ENCODE measurements around the gene SMS.

DNA sequence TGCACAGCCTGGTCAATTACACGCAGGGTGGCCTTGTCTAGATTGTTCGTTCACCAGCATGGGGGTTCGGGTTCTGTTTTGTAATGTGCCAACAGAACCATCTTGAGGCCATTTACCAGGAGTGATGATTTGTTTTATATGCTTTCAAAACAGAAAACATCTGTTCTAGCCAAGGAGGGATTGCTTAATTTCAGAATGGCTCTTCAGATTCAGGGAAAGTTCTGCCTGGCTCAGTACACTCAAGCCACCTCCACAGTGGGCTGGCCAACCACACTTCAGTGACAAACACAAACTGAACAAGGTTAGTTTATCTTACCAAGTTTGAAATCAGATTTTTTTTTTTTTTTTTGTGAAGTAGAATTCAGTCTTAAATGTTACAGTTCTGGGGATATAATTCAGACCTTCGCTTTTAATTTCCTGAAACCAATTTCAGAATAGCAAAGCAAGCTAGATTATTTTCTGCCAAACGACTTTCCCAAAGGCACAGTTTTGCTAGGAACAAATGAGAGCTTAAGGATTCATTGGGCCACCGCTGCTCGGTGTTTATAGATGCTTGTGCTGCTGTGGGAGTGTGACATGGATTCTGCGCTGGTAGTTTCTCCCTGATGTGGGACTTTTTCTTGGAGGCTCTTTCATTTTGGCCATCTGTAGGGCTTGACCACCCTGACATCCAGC, 23.4 kb downstream of the SMS start:
- TF ChIP-seq, protein P1, sequence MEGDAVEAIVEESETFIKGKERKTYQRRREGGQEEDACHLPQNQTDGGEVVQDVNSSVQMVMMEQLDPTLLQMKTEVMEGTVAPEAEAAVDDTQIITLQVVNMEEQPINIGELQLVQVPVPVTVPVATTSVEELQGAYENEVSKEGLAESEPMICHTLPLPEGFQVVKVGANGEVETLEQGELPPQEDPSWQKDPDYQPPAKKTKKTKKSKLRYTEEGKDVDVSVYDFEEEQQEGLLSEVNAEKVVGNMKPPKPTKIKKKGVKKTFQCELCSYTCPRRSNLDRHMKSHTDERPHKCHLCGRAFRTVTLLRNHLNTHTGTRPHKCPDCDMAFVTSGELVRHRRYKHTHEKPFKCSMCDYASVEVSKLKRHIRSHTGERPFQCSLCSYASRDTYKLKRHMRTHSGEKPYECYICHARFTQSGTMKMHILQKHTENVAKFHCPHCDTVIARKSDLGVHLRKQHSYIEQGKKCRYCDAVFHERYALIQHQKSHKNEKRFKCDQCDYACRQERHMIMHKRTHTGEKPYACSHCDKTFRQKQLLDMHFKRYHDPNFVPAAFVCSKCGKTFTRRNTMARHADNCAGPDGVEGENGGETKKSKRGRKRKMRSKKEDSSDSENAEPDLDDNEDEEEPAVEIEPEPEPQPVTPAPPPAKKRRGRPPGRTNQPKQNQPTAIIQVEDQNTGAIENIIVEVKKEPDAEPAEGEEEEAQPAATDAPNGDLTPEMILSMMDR (IDR thresholded peaks at IDR 0.05 in 2 of 3, conservative IDR thresholded peaks at IDR 0.05 in 1 of 3; ENCODE audit: control insufficient read depth in 2 of 3, extremely low read depth in 1 of 3, insufficient read depth in 1 of 3, low read depth in 3 of 3, low read length in 3 of 3), result no peak
- TF ChIP-seq POLR2A (IDR thresholded peaks at IDR 0.05; ENCODE audit: low read depth, low read length) (no peak), SMAD5 (IDR thresholded peaks at IDR 0.05; ENCODE audit: low read depth) (no peak)
- TF ChIP-seq, protein P2, sequence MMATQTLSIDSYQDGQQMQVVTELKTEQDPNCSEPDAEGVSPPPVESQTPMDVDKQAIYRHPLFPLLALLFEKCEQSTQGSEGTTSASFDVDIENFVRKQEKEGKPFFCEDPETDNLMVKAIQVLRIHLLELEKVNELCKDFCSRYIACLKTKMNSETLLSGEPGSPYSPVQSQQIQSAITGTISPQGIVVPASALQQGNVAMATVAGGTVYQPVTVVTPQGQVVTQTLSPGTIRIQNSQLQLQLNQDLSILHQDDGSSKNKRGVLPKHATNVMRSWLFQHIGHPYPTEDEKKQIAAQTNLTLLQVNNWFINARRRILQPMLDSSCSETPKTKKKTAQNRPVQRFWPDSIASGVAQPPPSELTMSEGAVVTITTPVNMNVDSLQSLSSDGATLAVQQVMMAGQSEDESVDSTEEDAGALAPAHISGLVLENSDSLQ (IDR thresholded peaks at IDR 0.05), result no peak
